GM10248 (cell line): ENCODE data around the gene GSK3B.

ENCODE experiments used
- CTCF ChIA-PET: fragments of 300-600 bp; sonication (Branson Sonifier 250); formaldehyde crosslinking; extraction: SDS; loops from one replicate; lab custom pipeline; 2021; ENCODE audit warnings: antibody characterized with exemption; lab: Yijun Ruan, JAX
- POLR2A ChIA-PET: fragments of 350-650 bp; sonication (Branson Sonifier 250); formaldehyde crosslinking; extraction: SDS; loops from one replicate; lab custom pipeline; 2020; ENCODE audit warnings: antibody characterized with exemption; lab: Yijun Ruan, JAX
- DNase-seq: peaks from one replicate; pipeline ENCODE4 v3.0.0; 2012; ENCODE audit errors: extremely low spot score
- TF ChIP-seq, protein P1 (sequence below): IDR thresholded peaks from 2 replicates; pipeline ENCODE4 v1.5.1; 2012; ENCODE audit warnings: mild to moderate bottlenecking, low read depth; ENCODE audit errors: extremely low read depth, missing control alignments, control extremely low read depth

GSK3B gene

DNA sequence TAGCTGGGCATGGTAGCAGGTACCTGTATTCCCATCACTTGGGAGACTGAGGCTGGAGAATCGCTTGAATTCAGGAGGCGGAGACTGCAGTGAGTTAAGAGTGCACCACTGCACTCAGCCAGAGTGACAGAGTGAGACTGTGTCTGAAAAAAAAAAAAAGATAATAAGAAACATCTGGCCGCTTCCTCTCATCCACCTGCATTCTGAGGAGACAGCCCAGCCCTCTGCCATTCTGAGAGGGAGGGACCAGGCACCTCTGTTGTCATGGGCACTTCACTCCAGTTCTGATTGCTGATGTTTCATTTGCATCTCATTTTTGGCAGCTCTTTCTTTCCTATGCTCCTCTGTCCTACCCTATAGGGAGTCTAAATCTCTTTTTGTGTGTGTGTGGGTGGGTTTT, 36.4 kb upstream of the GSK3B start:
- no peak for DNase-seq
- TF ChIP-seq, protein P1, sequence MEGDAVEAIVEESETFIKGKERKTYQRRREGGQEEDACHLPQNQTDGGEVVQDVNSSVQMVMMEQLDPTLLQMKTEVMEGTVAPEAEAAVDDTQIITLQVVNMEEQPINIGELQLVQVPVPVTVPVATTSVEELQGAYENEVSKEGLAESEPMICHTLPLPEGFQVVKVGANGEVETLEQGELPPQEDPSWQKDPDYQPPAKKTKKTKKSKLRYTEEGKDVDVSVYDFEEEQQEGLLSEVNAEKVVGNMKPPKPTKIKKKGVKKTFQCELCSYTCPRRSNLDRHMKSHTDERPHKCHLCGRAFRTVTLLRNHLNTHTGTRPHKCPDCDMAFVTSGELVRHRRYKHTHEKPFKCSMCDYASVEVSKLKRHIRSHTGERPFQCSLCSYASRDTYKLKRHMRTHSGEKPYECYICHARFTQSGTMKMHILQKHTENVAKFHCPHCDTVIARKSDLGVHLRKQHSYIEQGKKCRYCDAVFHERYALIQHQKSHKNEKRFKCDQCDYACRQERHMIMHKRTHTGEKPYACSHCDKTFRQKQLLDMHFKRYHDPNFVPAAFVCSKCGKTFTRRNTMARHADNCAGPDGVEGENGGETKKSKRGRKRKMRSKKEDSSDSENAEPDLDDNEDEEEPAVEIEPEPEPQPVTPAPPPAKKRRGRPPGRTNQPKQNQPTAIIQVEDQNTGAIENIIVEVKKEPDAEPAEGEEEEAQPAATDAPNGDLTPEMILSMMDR: no peak
- ChIA-PET CTCF (interaction anchor here (0.8 to 1.5 kb wide), 4 partner anchors 15 to 239 kb away, joined by 3 to 4 read pairs (median 3); no protein-coding TSS in a partner anchor), POLR2A (no interaction called here)

DNA sequence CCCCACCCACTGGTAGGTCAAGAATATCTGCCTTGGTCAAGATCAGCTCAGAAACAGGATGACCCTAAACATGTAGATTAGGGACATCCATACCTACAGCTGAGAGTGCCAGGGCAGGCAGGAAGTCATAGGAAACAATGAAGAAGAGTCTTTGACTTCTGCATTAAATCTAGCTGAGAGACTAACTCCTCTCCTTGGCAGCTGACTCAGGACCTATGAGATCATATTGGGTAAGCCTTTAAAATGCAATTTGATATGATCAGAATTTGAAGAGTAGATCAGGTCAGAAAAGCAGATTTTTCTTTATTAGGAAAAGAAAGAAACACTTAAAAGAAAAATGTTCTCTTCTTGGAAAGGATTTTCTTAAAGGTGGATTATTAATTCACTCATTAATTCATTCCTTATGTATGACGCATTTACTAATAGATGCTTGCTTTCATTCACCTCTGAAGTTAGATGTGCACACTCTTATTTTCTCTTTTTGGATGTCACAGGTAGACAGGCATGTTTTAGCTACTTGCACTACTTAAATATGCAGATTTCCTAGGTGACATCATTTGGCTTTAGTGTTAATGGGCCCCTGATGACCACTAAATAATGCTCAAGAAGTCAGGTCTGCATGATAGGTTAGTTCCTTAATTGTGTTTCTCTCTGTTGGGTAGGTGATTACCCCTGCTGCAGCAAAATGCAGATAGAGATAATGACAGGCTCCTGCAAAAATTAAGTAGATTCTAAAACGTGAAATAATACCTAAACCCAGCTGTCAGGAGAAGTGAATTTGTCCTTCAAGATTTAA, 35.7 kb upstream of the GSK3B start:
- CTCF ChIA-PET: interaction anchor here (1.4 to 1.5 kb wide), 3 partner anchors 17 to 238 kb away, joined by 3 to 4 read pairs (median 4); no protein-coding TSS in a partner anchor
- POLR2A ChIA-PET: no interaction called here
- DNase-seq: no peak
- TF ChIP-seq, protein P1: no peak

DNA sequence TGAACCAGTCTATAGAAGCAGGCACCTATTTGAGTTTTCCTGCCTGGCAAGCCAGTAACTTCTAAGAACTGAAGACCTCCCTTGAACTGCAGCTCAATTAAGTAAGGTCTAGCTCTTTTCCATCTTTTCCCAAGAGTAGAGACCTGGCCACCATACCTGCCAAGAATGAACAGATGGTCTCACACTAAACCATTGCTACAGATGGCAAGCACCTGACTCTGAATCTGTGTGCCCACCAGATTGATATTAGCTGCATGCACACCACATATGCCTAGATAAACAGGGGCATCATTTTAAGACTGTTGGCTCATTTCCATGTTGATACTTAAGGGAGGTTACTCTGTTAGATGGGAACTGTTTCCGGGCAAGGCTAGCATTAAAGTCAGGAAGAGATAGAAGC, 34.8 kb upstream of the GSK3B start:
- CTCF ChIA-PET: interaction anchor here (1.4 kb wide), 1 partner anchor 18 kb away, joined by 4 read pairs; no protein-coding TSS in a partner anchor

DNA sequence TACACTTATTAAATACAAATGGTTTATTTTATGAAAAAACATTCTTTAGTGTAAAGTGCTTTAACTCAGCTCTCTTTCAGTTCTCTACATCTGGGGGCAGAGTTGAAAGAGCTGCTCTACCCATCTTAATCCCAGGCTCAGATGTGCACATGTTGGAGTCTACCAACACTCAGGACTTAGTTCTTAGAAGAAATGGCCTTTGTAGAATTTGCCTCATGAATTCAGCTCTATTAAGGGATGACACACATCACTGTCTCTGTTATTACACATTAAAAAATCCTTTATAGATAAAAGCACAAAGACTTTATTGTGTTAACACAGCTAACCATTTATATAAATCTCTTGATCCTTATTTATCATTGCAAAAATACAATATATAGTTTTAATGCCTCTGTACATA, 31.7 kb upstream of the GSK3B start:
- ChIA-PET POLR2A (interaction anchor here (0.7 kb wide), 1 partner anchor 1275 kb away, joined by 3 read pairs; no protein-coding TSS in a partner anchor), CTCF (interaction anchor here (1.3 to 1.7 kb wide), 2 partner anchors 16 to 20 kb away, joined by 3 read pairs; no protein-coding TSS in a partner anchor)
- no peak for DNase-seq
- TF ChIP-seq, protein P1: no peak

More for the DNA sequence above, 34.8 kb upstream of the GSK3B start:
- no peak for DNase-seq
- POLR2A ChIA-PET: no interaction called here
- TF ChIP-seq, protein P1: no peak

DNA sequence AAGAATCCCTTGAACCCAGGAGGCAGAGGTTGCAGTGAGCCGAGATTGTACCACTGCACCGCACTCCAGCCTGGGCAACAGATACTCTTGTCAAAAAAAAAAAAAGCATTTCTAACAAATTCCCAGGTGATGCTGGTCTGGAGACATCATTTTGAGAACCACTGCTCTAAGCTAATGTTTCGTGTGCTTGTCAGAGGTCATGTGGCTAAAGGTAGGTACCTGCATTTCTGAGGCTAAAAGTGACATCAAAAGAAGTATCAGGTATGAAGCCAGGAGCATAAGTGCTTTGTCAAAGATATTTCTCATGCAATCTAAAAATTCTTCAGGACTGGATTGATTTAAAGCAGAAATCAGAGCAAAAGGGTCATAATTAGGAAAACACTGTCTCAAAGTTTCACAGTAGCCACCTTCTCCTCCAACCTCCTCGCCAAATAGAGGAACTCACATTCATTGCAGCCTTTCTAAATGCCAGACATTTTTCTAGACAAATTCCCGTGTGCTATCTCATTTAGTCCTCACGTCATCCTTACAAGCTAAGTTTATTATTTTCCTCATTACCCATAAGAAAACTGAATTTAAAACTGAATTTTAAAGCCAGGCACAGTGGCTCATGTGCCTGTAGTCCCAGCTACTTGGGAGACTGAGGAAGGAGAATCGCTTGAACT, 25.7 kb upstream of the GSK3B start:
- ChIA-PET CTCF (interaction anchor here (1.1 kb wide), 1 partner anchor 17 kb away, joined by 3 read pairs; no protein-coding TSS in a partner anchor), POLR2A (no interaction called here)
- TF ChIP-seq, protein P1: no peak
- no peak for DNase-seq

DNA sequence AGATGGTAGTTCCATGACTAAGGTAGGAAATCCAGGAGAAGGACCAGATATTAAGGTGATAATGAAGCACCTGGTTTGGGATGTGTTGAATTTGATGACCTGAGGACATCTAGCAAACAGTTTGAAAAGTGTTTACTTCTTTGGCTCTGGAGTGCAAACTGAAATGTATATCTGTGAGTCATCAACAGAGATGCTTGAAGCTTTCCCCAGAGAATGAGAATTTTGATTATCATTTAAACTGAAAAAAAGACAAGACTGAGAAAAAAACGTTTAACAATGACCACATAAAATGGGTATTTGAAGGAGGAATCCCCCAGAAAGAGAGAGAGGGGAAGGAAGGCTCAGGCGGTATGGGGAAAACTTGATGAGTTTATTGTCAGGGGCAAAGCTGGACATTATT, 20.7 kb upstream of the GSK3B start:
- no peak for DNase-seq
- TF ChIP-seq, protein P1: no peak
- ChIA-PET POLR2A (no interaction called here), CTCF (interaction anchor here (1.7 kb wide), 1 partner anchor 18 kb away, joined by 3 read pairs; no protein-coding TSS in a partner anchor)
